Neural cell (in vitro differentiated cells): ENCODE measurements around the gene ETV6.

Experiments
- CTCF ChIP-seq: fragments of 450-650 bp; IDR thresholded peaks from 2 replicates; pipeline ENCODE4 v1.5.1; 2014; ENCODE audit warnings: antibody characterized with exemption, mild to moderate bottlenecking, moderate library complexity; ENCODE audit not compliant: poor library complexity, severe bottlenecking
- EP300 ChIP-seq: fragments of 450-650 bp; conservative IDR thresholded peaks from 2 replicates; pipeline ENCODE4 v1.6.1; 2014; ENCODE audit warnings: antibody characterized with exemption, mild to moderate bottlenecking, moderate library complexity; ENCODE audit not compliant: poor library complexity, severe bottlenecking
- EZH2 ChIP-seq: fragments of 200-600, 300-800 bp; shearing (Covaris generic), sonication (generic); IDR thresholded peaks from 2 replicates; pipeline ENCODE4 v1.6.1; 2014; ENCODE audit warnings: antibody characterized with exemption, low read length, borderline replicate concordance, mild to moderate bottlenecking; ENCODE audit not compliant: insufficient read depth, poor library complexity, severe bottlenecking
- POLR2AphosphoS5 ChIP-seq: IDR thresholded peaks from 2 replicates; pipeline ENCODE4 v1.6.1; 2012

GRCh38 chr12:11747969-11748368 lies 98.5 kb downstream of the ETV6 start:
- TF ChIP-seq CTCF = no peak
- TF ChIP-seq EP300 = no peak
- no peak for TF ChIP-seq EZH2
- no peak for TF ChIP-seq POLR2AphosphoS5
